GM23338 (cell line): ENCODE measurements around the gene SPATS2. TPM values are rescaled to one million over a fixed set of nuclear protein-coding genes. Genes with fewer than 3 reads are reported as not detected.

Source experiments
- ATAC-seq: fragments of 200-7000 bp; cut with Tn5 transposase; 3 replicates; pipeline ENCODE4 v1.9.1; 2020
- DNase-seq: peaks from one replicate; pipeline ENCODE4 v3.0.0-alpha.2; 2015; ENCODE audit warnings: low spot score
- H2AFZ ChIP-seq: fragments of 200-600 bp; sonication (generic); 2 replicates; pipeline ENCODE4 v1.8.0; 2016; ENCODE audit warnings: antibody characterized with exemption, mild to moderate bottlenecking, moderate library complexity
- H3F3A ChIP-seq: fragments of 200-600 bp; sonication (generic); replicated peaks from 2 replicates; pipeline ENCODE4 v1.8.0; 2017; ENCODE audit warnings: antibody characterized with exemption, mixed run types, low read depth
- H3K27ac ChIP-seq: fragments of 200-600 bp; sonication (generic); 2 replicates; pipeline ENCODE4 v1.6.1; 2016; ENCODE audit warnings: low read depth
- H3K27me3 ChIP-seq: fragments of 200-600 bp; sonication (generic); 2 replicates; pipeline ENCODE4 v1.8.0; 2016; ENCODE audit warnings: mild to moderate bottlenecking, mixed run types, moderate library complexity; ENCODE audit not compliant: insufficient read depth
- H3K36me3 ChIP-seq: fragments of 200-600 bp; sonication (generic); 2 replicates; pipeline ENCODE4 v1.8.0; 2016; ENCODE audit warnings: mild to moderate bottlenecking; ENCODE audit not compliant: insufficient read depth
- H3K4me1 ChIP-seq: fragments of 200-600 bp; sonication (generic); 2 replicates; pipeline ENCODE4 v1.8.0; 2016; ENCODE audit warnings: mild to moderate bottlenecking, moderate library complexity; ENCODE audit not compliant: insufficient read depth
- H3K4me2 ChIP-seq: fragments of 200-600 bp; sonication (generic); 2 replicates; pipeline ENCODE4 v1.7.1; 2017; ENCODE audit warnings: mixed run types
- H3K4me3 ChIP-seq: fragments of 200-600 bp; sonication (generic); 2 replicates; pipeline ENCODE4 v1.6.1; 2016; ENCODE audit warnings: mixed run types
- H3K79me2 ChIP-seq: fragments of 200-600 bp; sonication (generic); replicated peaks from 2 replicates; pipeline ENCODE4 v1.8.0; 2017; ENCODE audit warnings: mild to moderate bottlenecking; ENCODE audit not compliant: insufficient read depth
- H3K9me2 ChIP-seq: fragments of 200-600 bp; sonication (generic); 2 replicates; pipeline ENCODE4 v1.8.0; 2017; ENCODE audit not compliant: insufficient read depth
- H4K20me1 ChIP-seq: fragments of 200-600 bp; sonication (generic); replicated peaks from 2 replicates; pipeline ENCODE4 v1.8.0; 2017; ENCODE audit warnings: mild to moderate bottlenecking; ENCODE audit not compliant: insufficient read depth
- H3K27ac Mint-ChIP-seq: 2 replicates; pipeline ENCODE4 v1.8.0; 2020; ENCODE audit warnings: inconsistent platforms, mild to moderate bottlenecking, moderate library complexity, mixed read lengths
- H3K27me3 Mint-ChIP-seq: 3 replicates; pipeline ENCODE4 v1.8.0; 2022; ENCODE audit warnings: low read depth, mild to moderate bottlenecking, moderate library complexity, mixed read lengths, inconsistent platforms; ENCODE audit not compliant: insufficient read depth, poor library complexity
- H3K36me3 Mint-ChIP-seq: 3 replicates; pipeline ENCODE4 v1.8.0; 2021; ENCODE audit warnings: low read depth, mild to moderate bottlenecking, inconsistent platforms, moderate library complexity, mixed read lengths
- H3K4me1 Mint-ChIP-seq: 3 replicates; pipeline ENCODE4 v1.8.0; 2020; ENCODE audit warnings: mild to moderate bottlenecking, inconsistent platforms, mixed read lengths
- H3K4me3 Mint-ChIP-seq: 3 replicates; pipeline ENCODE4 v1.8.0; 2021; ENCODE audit warnings: moderate library complexity, mild to moderate bottlenecking, inconsistent platforms, mixed read lengths
- H3K9me3 Mint-ChIP-seq: 3 replicates; pipeline ENCODE4 v1.8.0; 2020; ENCODE audit warnings: moderate library complexity, mild to moderate bottlenecking, inconsistent platforms, mixed read lengths
- EZH2 ChIP-seq: fragments of 200-600 bp; sonication (generic); IDR thresholded peaks from one replicate; pipeline ENCODE4 v1.8.0; 2017; ENCODE audit warnings: antibody characterized with exemption, mild to moderate bottlenecking, low read depth; ENCODE audit not compliant: unreplicated experiment
- EZH2phosphoT487 ChIP-seq: fragments of 200-600 bp; sonication (generic); IDR thresholded peaks from one replicate; pipeline ENCODE4 v1.8.1; 2018; ENCODE audit warnings: antibody characterized with exemption; ENCODE audit not compliant: unreplicated experiment
- JUNB ChIP-seq: IDR thresholded peaks from one replicate; pipeline ENCODE4 v1.6.1; 2016; ENCODE audit warnings: antibody characterized with exemption; ENCODE audit not compliant: unreplicated experiment
- NANOG ChIP-seq: IDR thresholded peaks from 2 replicates; pipeline ENCODE4 v1.6.1; 2016; ENCODE audit warnings: antibody characterized with exemption, borderline replicate concordance
- POLR2AphosphoS5 ChIP-seq: IDR thresholded peaks from 2 replicates; pipeline ENCODE4 v1.6.1; 2016; ENCODE audit warnings: antibody characterized with exemption, low read depth
- STAT1 ChIP-seq: IDR thresholded peaks from one replicate; pipeline ENCODE4 v1.6.1; 2016; ENCODE audit warnings: antibody characterized with exemption; ENCODE audit not compliant: unreplicated experiment
- ZNF114 ChIP-seq: fragments of 250-450 bp; sonication (Bioruptor Pico); IDR thresholded peaks from 2 replicates; pipeline ENCODE4 v1.5.0; 2020; ENCODE audit warnings: mild to moderate bottlenecking, moderate library complexity
- ZNF331 ChIP-seq: fragments of 250-450 bp; sonication (Bioruptor Pico); IDR thresholded peaks from 2 replicates; pipeline ENCODE4 v1.5.0; 2020; ENCODE audit warnings: low read depth, mild to moderate bottlenecking, moderate library complexity
- polyA plus RNA-seq: library from polyadenylated mRNA; unstranded; fragments of >200 nt; fragmentation: Nextera tagmentation; extraction: Ambion mirVana; gene quantifications from 2 replicates; pipeline ENCODE4 v1.2.1, GENCODE V29; 2016
- total RNA-seq: library from RNA; depleted of rRNA; stranded (reverse); fragments of >200 nt; shearing (Covaris generic); gene quantifications from 2 replicates; pipeline ENCODE4 v1.2.3, GENCODE V29; 2014
- TF ChIP-seq, protein P1 (sequence below), 2 experiments: fragments of 200-600 bp in 1 of 2; sonication (generic) in 1 of 2; conservative IDR thresholded peaks; 2 replicates each; pipeline versions ENCODE4 v1.5.1 to v1.6.1; 2016 to 2017; ENCODE audit warnings: antibody characterized with exemption in 2 of 2, low read depth in 2 of 2, mild to moderate bottlenecking in 2 of 2, moderate library complexity in 1 of 2
- TF ChIP-seq, protein P2 (sequence below): IDR thresholded peaks from one replicate; pipeline ENCODE4 v1.6.1; 2018; ENCODE audit warnings: antibody characterized with exemption; ENCODE audit not compliant: unreplicated experiment
- TF ChIP-seq, protein P3 (sequence below): IDR thresholded peaks from 2 replicates; pipeline ENCODE4 v1.6.1; 2016; ENCODE audit warnings: antibody characterized with exemption

Gene SPATS2
- total and polyA plus RNA-seq, 2 experiments from 2014 or later: 20.6 to 61.0 TPM

DNA sequence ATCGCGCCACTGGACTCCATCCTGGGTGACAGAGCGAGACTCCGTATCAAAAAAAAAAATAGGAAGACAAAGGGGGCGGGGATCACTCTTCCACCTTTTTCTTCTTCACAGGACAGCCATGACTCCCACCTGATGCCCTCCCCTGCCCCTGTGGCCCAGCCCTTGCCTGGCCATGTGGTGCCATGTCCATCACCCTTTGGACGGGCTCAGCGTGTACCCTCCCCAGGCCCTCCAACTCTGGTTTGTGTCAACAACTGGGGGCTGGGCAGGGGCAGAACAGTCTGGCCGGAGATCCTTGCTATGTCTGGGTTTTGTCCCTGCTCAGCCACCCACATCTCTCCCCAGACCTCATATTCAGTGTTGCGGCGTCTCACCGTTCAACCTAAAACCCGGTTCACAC is 38.4 kb upstream of the SPATS2 start (continued):
- TF ChIP-seq, protein P1, sequence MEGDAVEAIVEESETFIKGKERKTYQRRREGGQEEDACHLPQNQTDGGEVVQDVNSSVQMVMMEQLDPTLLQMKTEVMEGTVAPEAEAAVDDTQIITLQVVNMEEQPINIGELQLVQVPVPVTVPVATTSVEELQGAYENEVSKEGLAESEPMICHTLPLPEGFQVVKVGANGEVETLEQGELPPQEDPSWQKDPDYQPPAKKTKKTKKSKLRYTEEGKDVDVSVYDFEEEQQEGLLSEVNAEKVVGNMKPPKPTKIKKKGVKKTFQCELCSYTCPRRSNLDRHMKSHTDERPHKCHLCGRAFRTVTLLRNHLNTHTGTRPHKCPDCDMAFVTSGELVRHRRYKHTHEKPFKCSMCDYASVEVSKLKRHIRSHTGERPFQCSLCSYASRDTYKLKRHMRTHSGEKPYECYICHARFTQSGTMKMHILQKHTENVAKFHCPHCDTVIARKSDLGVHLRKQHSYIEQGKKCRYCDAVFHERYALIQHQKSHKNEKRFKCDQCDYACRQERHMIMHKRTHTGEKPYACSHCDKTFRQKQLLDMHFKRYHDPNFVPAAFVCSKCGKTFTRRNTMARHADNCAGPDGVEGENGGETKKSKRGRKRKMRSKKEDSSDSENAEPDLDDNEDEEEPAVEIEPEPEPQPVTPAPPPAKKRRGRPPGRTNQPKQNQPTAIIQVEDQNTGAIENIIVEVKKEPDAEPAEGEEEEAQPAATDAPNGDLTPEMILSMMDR (conservative IDR thresholded peaks at IDR 0.05; ENCODE audit: low read depth in 2 of 2): no peak
- TF ChIP-seq, protein P2, sequence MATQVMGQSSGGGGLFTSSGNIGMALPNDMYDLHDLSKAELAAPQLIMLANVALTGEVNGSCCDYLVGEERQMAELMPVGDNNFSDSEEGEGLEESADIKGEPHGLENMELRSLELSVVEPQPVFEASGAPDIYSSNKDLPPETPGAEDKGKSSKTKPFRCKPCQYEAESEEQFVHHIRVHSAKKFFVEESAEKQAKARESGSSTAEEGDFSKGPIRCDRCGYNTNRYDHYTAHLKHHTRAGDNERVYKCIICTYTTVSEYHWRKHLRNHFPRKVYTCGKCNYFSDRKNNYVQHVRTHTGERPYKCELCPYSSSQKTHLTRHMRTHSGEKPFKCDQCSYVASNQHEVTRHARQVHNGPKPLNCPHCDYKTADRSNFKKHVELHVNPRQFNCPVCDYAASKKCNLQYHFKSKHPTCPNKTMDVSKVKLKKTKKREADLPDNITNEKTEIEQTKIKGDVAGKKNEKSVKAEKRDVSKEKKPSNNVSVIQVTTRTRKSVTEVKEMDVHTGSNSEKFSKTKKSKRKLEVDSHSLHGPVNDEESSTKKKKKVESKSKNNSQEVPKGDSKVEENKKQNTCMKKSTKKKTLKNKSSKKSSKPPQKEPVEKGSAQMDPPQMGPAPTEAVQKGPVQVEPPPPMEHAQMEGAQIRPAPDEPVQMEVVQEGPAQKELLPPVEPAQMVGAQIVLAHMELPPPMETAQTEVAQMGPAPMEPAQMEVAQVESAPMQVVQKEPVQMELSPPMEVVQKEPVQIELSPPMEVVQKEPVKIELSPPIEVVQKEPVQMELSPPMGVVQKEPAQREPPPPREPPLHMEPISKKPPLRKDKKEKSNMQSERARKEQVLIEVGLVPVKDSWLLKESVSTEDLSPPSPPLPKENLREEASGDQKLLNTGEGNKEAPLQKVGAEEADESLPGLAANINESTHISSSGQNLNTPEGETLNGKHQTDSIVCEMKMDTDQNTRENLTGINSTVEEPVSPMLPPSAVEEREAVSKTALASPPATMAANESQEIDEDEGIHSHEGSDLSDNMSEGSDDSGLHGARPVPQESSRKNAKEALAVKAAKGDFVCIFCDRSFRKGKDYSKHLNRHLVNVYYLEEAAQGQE: no peak
- TF ChIP-seq JUNB: no peak

DNA sequence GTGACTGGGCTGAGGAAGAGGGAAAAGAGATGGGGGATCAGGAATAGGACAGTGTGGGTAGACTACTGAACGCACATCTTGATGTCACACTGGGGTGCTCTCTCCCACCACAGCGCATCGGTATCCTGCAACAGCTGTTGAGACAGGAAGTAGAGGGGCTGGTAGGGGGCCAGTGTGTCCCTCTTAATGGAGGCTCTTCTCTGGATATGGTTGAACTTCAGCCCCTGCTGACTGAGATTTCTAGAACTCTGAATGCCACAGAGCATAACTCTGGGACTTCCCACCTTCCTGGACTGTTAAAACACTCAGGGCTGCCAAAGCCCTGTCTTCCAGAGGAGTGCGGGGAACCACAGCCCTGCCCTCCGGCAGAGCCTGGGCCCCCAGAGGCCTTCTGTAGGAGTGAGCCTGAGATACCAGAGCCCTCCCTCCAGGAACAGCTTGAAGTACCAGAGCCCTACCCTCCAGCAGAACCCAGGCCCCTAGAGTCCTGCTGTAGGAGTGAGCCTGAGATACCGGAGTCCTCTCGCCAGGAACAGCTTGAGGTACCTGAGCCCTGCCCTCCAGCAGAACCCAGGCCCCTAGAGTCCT is 37.1 kb upstream of the SPATS2 start:
- Histone ChIP-seq H3F3A (peaks cover 15% of the 10 kb centered on the region), H3K79me2 (no peaks in the 10 kb centered on the region), H3K27ac (no peak overlapping the region), H3K27me3 (peaks cover 42% of the 10 kb centered on the region), H3K36me3 (peaks cover 18% of the 10 kb centered on the region; the same call in 1 of the 2 replicates), H3K9me2 (no peaks in the 10 kb centered on the region), H3K4me2 (no peak overlapping the region), H4K20me1 (peaks cover under 1% of the 10 kb centered on the region), H3K4me3 (no peak overlapping the region), H3K4me1 (peaks cover 6% of the 10 kb centered on the region; the same call in 1 of the 2 replicates), H2AFZ (no peak overlapping the region)
- no peak for ATAC-seq
- Mint-ChIP-seq H3K4me1 (peaks cover 21% of the 10 kb centered on the region), H3K4me3 (no peak overlapping the region), H3K27me3 (peaks cover 45% of the 10 kb centered on the region), H3K27ac (no peak overlapping the region), H3K36me3 (peaks cover 45% of the 10 kb centered on the region), H3K9me3 (no peaks in the 10 kb centered on the region; the same call in 2 of the 3 replicates)
- DNase-seq: no peak
- TF ChIP-seq, protein P1 (conservative IDR thresholded peaks at IDR 0.05; ENCODE audit: low read depth in 2 of 2): no peak
- TF ChIP-seq STAT1 (no peak), ZNF331 (CRISPR knock-in tag) (no peak), ZNF114 (CRISPR knock-in tag) (no peak), POLR2AphosphoS5 (no peak), EZH2 (no peak), EZH2phosphoT487 (no peak), JUNB (no peak), NANOG (no peak)
- TF ChIP-seq, protein P2: no peak
- TF ChIP-seq, protein P3, sequence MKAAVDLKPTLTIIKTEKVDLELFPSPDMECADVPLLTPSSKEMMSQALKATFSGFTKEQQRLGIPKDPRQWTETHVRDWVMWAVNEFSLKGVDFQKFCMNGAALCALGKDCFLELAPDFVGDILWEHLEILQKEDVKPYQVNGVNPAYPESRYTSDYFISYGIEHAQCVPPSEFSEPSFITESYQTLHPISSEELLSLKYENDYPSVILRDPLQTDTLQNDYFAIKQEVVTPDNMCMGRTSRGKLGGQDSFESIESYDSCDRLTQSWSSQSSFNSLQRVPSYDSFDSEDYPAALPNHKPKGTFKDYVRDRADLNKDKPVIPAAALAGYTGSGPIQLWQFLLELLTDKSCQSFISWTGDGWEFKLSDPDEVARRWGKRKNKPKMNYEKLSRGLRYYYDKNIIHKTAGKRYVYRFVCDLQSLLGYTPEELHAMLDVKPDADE: no peak
